ENCODE results near the gene FKBP4. TPM values are rescaled to one million over a fixed set of nuclear protein-coding genes. Genes with fewer than 3 reads are reported as not detected.

Gene FKBP4
- total and polyA plus RNA-seq, 2 of the 13 experiments (the other 11 are each of a cell fraction or from before 2014, with no cell fraction given) = 25.7 to 66.1 TPM

DNA sequence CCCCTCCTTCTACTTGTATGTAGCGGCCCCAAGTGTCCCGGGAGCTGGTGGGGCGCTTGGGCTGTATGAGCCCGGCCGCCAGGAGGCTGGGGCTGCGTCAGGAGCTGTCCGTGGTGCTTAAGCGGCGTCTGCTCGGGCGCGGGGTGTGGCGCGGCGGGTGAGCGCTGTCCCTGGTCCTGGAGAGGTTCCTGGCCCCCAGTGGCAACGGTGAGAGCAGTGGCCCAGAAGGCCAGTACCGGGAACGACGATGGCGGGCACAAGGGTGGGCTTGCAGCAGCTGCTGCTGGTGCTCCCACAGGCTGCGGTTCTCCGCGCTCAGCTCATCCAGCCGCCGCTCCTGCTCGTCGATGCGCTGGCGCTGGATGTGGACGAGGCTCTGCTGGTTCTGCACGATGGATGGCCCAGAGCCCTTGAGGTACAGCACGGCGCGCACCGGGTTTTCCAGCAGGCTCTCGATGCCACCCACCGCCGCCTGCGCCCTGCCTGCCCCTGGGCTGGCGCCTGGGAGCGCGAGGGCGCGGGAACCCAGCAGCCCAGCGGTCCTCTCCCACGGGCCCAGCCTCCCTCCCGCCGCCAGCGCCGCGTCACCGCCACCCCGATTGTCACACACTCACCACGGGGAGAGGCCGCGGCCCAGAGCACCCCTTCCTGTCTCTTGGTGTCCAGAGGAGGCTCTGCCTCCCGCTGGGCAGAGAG, 41.9 kb upstream of the FKBP4 start (continued):
- TF ChIP-seq, protein P1, sequence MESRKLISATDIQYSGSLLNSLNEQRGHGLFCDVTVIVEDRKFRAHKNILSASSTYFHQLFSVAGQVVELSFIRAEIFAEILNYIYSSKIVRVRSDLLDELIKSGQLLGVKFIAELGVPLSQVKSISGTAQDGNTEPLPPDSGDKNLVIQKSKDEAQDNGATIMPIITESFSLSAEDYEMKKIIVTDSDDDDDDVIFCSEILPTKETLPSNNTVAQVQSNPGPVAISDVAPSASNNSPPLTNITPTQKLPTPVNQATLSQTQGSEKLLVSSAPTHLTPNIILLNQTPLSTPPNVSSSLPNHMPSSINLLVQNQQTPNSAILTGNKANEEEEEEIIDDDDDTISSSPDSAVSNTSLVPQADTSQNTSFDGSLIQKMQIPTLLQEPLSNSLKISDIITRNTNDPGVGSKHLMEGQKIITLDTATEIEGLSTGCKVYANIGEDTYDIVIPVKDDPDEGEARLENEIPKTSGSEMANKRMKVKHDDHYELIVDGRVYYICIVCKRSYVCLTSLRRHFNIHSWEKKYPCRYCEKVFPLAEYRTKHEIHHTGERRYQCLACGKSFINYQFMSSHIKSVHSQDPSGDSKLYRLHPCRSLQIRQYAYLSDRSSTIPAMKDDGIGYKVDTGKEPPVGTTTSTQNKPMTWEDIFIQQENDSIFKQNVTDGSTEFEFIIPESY (CRISPR knock-in tag; IDR thresholded peaks at IDR 0.05) = peak; percentile 86
- TF ChIP-seq RCOR2 (CRISPR knock-in tag; IDR thresholded peaks at IDR 0.05) (peak; percentile 66; the same call in 1 of the 2 replicates), ZNF563 (CRISPR knock-in tag; IDR thresholded peaks at IDR 0.05) (peak; percentile 100), XBP1 (CRISPR knock-in tag; IDR thresholded peaks at IDR 0.05) (peak; percentile 100), JARID2 (CRISPR knock-in tag; IDR thresholded peaks at IDR 0.05; ENCODE audit: insufficient replicate concordance) (peak; percentile 100), HINFP (CRISPR knock-in tag; IDR thresholded peaks at IDR 0.05; ENCODE audit: low read depth) (peak; percentile 98), ZNF343 (CRISPR knock-in tag; IDR thresholded peaks at IDR 0.05) (peak; percentile 99), EED (CRISPR knock-in tag; IDR thresholded peaks at IDR 0.05) (peak; percentile 100), ZNF143 (CRISPR knock-in tag; IDR thresholded peaks at IDR 0.05) (peak; percentile 77), PHF21A (CRISPR knock-in tag; IDR thresholded peaks at IDR 0.05) (peak; percentile 65; the same call in 1 of the 2 replicates), ZNF800 (CRISPR knock-in tag; IDR thresholded peaks at IDR 0.05) (peak; percentile 99), DRAP1 (CRISPR knock-in tag; IDR thresholded peaks at IDR 0.05) (peak; percentile 83), ZNF251 (CRISPR knock-in tag; IDR thresholded peaks at IDR 0.05) (peak; percentile 99), ZNF205 (CRISPR knock-in tag; IDR thresholded peaks at IDR 0.05) (peak; percentile 98), PHF8 (CRISPR knock-in tag; IDR thresholded peaks at IDR 0.05) (peak; percentile 70), ZNF781 (CRISPR knock-in tag; IDR thresholded peaks at IDR 0.05; ENCODE audit: borderline replicate concordance, not compliant biosample characterization) (peak; percentile 100), KDM5B (CRISPR knock-in tag; IDR thresholded peaks at IDR 0.05; ENCODE audit: borderline replicate concordance) (peak; percentile 100), ATF7-NPFF (CRISPR knock-in tag; IDR thresholded peaks at IDR 0.05; ENCODE audit: low read depth) (peak; percentile 100), ZNF709 (CRISPR knock-in tag; IDR thresholded peaks at IDR 0.05) (peak; percentile 100), SMAD9 (CRISPR knock-in tag; IDR thresholded peaks at IDR 0.05) (peak; percentile 100), ZFAT (CRISPR knock-in tag; conservative IDR thresholded peaks at IDR 0.05) (peak; percentile 98), ATF7 (IDR thresholded peaks at IDR 0.05) (no peak), ATF7 (CRISPR knock-in tag; IDR thresholded peaks at IDR 0.05) (peak; percentile 89), HDAC1 (CRISPR knock-in tag; IDR thresholded peaks at IDR 0.05) (peak; percentile 96), ZZZ3 (CRISPR knock-in tag; IDR thresholded peaks at IDR 0.05; ENCODE audit: borderline replicate concordance) (peak; percentile 97), TBX3 (IDR thresholded peaks at IDR 0.05; ENCODE audit: borderline replicate concordance) (no peak)

Measured in HepG2 (cell line).